Gastrocnemius medialis (tissue), 4 donors: ENCODE measurements around the gene OTUB1.

Source experiments
- POLR2A ChIP-seq, 2 donors: fragments of 450-650 bp; IDR thresholded peaks; one replicate each; pipeline ENCODE4 v1.6.1; 2017; ENCODE audit warnings: antibody characterized with exemption in 2 of 2, mild to moderate bottlenecking in 2 of 2, moderate library complexity in 2 of 2
- TF ChIP-seq, protein P1 (sequence below), 5 experiments: fragments of 450-650 bp in 3 of 5; fragments of 200-600 bp in 2 of 5; sonication (generic) in 2 of 5; IDR thresholded peaks in 4 of 5; conservative IDR thresholded peaks in 1 of 5; 1 replicate in 4 of 5; 2 replicates in 1 of 5; pipeline ENCODE4 v1.5.1; 2016 to 2019; ENCODE audit warnings: antibody characterized with exemption in 5 of 5, mild to moderate bottlenecking in 3 of 5, moderate library complexity in 3 of 5

DNA sequence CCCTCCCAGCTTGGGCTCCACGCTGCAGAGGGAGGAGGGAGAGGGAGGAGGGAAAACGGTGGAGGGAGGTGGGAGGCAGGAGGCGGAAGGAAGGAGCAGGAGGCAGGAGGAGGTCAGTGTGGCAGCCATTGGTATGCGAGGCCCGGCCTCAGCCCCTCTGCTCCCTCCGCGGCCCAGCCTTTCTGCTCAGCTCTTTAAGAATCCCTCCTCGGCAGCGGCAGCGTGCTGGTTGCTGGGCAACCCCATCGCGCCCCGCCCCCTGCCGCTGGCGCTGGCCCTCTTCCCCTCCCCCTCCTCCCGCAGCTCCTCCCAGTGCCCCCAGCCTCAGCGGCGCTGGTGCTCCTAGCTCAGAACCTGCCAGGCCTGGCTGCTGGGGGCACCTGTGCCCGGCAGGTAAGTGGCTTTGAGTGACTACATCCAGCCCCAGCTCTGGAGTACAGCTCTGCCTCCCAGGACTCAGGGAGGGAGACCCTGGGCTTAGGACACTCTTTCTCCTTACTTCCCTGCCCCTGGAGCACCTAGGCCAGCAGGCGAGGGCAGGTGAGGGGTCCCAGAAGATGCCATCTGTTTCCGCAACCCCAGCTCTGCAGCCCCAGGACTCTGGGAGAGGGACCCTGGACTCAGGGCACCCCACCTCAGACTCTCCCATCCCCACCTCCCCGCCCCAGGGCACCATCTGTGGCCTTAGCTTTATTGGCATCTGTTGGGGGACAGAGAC lies 42.3 kb downstream of the OTUB1 start:
- TF ChIP-seq, protein P1, sequence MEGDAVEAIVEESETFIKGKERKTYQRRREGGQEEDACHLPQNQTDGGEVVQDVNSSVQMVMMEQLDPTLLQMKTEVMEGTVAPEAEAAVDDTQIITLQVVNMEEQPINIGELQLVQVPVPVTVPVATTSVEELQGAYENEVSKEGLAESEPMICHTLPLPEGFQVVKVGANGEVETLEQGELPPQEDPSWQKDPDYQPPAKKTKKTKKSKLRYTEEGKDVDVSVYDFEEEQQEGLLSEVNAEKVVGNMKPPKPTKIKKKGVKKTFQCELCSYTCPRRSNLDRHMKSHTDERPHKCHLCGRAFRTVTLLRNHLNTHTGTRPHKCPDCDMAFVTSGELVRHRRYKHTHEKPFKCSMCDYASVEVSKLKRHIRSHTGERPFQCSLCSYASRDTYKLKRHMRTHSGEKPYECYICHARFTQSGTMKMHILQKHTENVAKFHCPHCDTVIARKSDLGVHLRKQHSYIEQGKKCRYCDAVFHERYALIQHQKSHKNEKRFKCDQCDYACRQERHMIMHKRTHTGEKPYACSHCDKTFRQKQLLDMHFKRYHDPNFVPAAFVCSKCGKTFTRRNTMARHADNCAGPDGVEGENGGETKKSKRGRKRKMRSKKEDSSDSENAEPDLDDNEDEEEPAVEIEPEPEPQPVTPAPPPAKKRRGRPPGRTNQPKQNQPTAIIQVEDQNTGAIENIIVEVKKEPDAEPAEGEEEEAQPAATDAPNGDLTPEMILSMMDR (IDR thresholded peaks at IDR 0.05 in 4 of 5, conservative IDR thresholded peaks at IDR 0.05 in 1 of 5), result no peak
- TF ChIP-seq POLR2A (IDR thresholded peaks at IDR 0.05), result no peak
